Lower lobe of right lung (tissue), 2 donors: Measurements from ENCODE around the gene MYO1B. TPM values are rescaled to one million over a fixed set of nuclear protein-coding genes. Genes with fewer than 3 reads are reported as not detected.

Experiments
- ATAC-seq, 2 donors: fragments of 200-7000 bp; cut with Tn5 transposase; one replicate each; pipeline ENCODE4 v1.9.1; 2020 to 2022; ENCODE audit warnings: mild to moderate bottlenecking in 2 of 2, moderate library complexity in 2 of 2
- DNase-seq: peaks from one replicate; pipeline ENCODE4 v3.0.0-alpha.2; 2020
- H3K27ac ChIP-seq: fragments of 200-600 bp; one replicate; pipeline ENCODE4 v1.8.0; 2022
- H3K27me3 ChIP-seq: fragments of 200-600 bp; one replicate; pipeline ENCODE4 v1.8.0; 2022; ENCODE audit warnings: low read depth
- H3K36me3 ChIP-seq: fragments of 200-600 bp; one replicate; pipeline ENCODE4 v1.8.0; 2022; ENCODE audit warnings: mild to moderate bottlenecking
- H3K4me1 ChIP-seq: fragments of 200-600 bp; one replicate; pipeline ENCODE4 v1.8.0; 2022
- H3K4me3 ChIP-seq: fragments of 200-600 bp; one replicate; pipeline ENCODE4 v1.8.0; 2022; ENCODE audit warnings: mild to moderate bottlenecking
- H3K9me3 ChIP-seq: fragments of 200-600 bp; one replicate; pipeline ENCODE4 v1.8.0; 2022
- intact Hi-C: fragments of 100-400 bp; cut with DNase I; formaldehyde crosslinking; loops from one replicate; pipeline ENCODE4 v1.11.0; 2022
- total RNA-seq: library from RNA; stranded (reverse); fragmentation: NEBNext Ultra II Directional; extraction: Animal tissue kit (Norgen Biotek cat#: 25700); gene quantifications from one replicate; pipeline ENCODE4 v1.2.1, GENCODE V29; 2021
- TF ChIP-seq, protein P1 (sequence below): fragments of 200-600 bp; IDR thresholded peaks from one replicate; pipeline ENCODE4 v1.8.0; 2022; ENCODE audit warnings: antibody characterized with exemption, mild to moderate bottlenecking
- donor health status: DM: no; HTN: yes; CAD: no; lungs with severe emphysema.

MYO1B gene
- total RNA-seq, 1 donor from 2014 or later = 123 TPM

DNA sequence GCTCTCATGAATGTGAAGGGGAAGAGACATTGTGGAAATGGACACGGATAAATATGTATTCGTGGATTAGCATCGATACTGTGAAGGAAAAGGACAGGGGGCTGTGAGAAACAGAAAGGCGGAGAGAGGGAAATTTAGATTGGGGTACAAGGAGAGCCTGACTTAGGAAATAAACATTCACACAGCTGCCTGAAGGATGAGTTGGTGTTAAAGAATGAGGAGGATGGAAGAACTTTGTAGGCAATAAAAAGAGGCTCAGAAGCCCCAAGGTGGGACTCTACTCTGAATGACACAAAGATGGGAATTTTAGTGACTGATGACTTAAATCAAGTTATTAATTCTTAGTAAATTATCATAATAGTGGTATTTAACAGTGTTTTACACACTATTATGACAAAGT lies 10.1 kb downstream of the MYO1B start:
- H3K9me3 ChIP-seq = no peaks in the 10 kb centered on the region
- no peak for DNase-seq
- no peak overlapping the region for H3K4me3 ChIP-seq
- no peaks in the 10 kb centered on the region for H3K36me3 ChIP-seq
- peaks cover 51% of the 10 kb centered on the region for H3K4me1 ChIP-seq
- intact Hi-C loops = no loop called here
- H3K27me3 ChIP-seq = no peaks in the 10 kb centered on the region
- TF ChIP-seq, protein P1, sequence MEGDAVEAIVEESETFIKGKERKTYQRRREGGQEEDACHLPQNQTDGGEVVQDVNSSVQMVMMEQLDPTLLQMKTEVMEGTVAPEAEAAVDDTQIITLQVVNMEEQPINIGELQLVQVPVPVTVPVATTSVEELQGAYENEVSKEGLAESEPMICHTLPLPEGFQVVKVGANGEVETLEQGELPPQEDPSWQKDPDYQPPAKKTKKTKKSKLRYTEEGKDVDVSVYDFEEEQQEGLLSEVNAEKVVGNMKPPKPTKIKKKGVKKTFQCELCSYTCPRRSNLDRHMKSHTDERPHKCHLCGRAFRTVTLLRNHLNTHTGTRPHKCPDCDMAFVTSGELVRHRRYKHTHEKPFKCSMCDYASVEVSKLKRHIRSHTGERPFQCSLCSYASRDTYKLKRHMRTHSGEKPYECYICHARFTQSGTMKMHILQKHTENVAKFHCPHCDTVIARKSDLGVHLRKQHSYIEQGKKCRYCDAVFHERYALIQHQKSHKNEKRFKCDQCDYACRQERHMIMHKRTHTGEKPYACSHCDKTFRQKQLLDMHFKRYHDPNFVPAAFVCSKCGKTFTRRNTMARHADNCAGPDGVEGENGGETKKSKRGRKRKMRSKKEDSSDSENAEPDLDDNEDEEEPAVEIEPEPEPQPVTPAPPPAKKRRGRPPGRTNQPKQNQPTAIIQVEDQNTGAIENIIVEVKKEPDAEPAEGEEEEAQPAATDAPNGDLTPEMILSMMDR = no peak
- H3K27ac ChIP-seq = no peak overlapping the region
- no peak for ATAC-seq

DNA sequence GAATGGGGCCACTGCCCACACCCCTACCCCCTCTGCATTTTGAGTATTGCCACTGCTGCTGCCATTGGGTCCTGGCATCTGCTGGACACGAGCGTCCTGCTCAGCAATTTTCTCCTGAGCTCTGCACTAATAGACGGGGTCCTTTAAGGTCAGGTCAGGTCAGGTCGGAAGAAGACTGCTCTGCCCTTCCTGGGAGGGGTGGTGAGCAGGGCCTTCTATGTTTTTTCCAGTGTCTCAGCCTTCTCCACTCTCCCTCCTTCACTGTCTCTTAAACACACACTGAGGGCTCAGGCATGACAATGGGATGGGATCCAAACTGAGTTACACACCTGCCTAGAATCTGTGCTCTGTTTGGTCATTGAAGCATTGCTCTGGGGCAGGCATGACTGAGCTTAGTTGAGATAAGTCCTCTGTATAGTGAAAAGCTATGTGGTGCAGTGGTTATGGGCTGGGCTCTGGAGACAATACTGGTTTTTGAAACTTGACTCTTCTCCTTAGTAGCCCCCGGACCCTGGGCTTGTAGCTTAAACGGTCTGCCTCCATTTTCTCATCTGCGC lies 10.6 kb downstream of the MYO1B start:
- H3K4me1 ChIP-seq = peaks cover 45% of the 10 kb centered on the region
- TF ChIP-seq, protein P1 = no peak
- peak; percentile 10 to 38 for ATAC-seq
- no peaks in the 10 kb centered on the region for H3K9me3 ChIP-seq
- H3K27me3 ChIP-seq = no peaks in the 10 kb centered on the region
- no peak overlapping the region for H3K27ac ChIP-seq
- intact Hi-C loops = no loop called here
- no peaks in the 10 kb centered on the region for H3K36me3 ChIP-seq
- no peak for DNase-seq
- H3K4me3 ChIP-seq = no peak overlapping the region

DNA sequence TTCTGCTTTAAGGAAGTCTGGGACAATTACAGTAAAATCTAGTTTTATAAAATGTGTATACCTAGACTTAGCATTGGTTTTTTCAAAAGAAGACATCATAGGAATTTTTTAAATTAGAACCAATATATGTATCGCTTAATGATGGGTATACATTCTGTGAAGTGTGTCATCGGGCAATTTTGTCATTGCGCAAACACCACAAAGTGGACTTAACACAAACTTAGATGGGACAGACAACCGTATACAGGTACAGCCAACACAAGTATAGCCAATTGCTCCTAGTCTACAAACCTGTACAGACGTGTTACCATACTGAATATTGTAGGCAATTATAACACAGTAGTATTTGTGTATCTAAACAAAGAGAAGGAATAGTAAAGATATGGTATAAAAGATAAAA lies 12.7 kb downstream of the MYO1B start:
- intact Hi-C loops = no loop called here
- H3K36me3 ChIP-seq = no peaks in the 10 kb centered on the region

DNA sequence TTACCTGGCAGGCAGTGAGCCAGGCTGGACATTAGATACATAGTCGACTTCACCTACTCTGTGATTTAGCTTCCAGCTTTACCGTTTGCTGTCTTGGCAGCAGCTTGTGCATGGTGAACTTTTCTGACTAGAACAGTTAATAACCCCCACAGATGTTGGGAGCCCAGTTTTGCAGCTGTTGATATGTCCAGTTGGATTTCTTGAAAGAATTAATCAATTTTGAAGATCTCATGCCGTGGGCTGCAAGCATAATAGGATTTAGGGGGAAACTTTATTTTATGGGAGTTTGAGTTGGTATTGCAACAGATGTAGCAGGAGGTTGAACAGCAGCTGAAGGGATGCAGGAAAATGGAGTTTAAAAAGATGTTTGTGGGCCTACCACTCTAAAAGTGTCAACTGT lies 13.8 kb downstream of the MYO1B start:
- DNase-seq = no peak
- no peaks in the 10 kb centered on the region for H3K36me3 ChIP-seq
- no peaks in the 10 kb centered on the region for H3K27me3 ChIP-seq
- ATAC-seq = no peak
- H3K9me3 ChIP-seq = no peaks in the 10 kb centered on the region
- H3K4me3 ChIP-seq = no peak overlapping the region
- peaks cover 44% of the 10 kb centered on the region for H3K4me1 ChIP-seq
- TF ChIP-seq, protein P1 = no peak
- H3K27ac ChIP-seq = no peak overlapping the region
- intact Hi-C loops = no loop called here

More for the DNA sequence above, 12.7 kb downstream of the MYO1B start:
- no peak for DNase-seq
- Histone ChIP-seq H3K4me3 (no peak overlapping the region), H3K27me3 (no peaks in the 10 kb centered on the region), H3K27ac (no peak overlapping the region), H3K9me3 (no peaks in the 10 kb centered on the region), H3K4me1 (peaks cover 35% of the 10 kb centered on the region)
- ATAC-seq = no peak
- TF ChIP-seq, protein P1 = no peak

DNA sequence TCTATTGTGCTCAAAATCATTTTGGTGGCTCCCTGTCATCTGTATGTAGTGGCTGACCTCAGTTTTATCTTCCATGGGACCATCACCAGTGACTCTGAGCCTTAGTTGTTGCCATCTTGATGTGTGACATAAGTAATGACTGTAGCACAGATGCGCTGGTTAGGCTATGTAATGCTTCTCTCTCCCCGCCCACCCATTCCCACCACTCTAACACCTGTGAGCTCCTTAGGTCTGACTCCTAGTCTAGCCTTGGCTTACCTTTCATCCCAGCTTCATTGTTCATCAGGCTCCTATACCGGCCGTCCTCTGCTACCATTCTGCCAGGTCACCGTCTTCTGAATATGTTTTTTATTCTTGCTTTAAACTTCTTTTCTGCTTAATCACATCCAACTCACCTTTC lies 17.2 kb downstream of the MYO1B start:
- no peak overlapping the region for H3K27ac ChIP-seq
- no peak overlapping the region for H3K4me3 ChIP-seq
- intact Hi-C loops = no loop called here

More for the DNA sequence above, 17.2 kb downstream of the MYO1B start:
- no peaks in the 10 kb centered on the region for H3K27me3 ChIP-seq
- no peak for DNase-seq
- H3K36me3 ChIP-seq = no peaks in the 10 kb centered on the region
- TF ChIP-seq, protein P1 = no peak
- peaks cover 48% of the 10 kb centered on the region for H3K4me1 ChIP-seq
- H3K9me3 ChIP-seq = no peaks in the 10 kb centered on the region
- ATAC-seq = no peak
